ENCODE measurements around the gene CCDC27. TPM values are rescaled to one million over a fixed set of nuclear protein-coding genes. Genes with fewer than 3 reads are reported as not detected.

The CCDC27 gene
- total RNA-seq, 1 donor from 2014 or later, result not detected

DNA sequence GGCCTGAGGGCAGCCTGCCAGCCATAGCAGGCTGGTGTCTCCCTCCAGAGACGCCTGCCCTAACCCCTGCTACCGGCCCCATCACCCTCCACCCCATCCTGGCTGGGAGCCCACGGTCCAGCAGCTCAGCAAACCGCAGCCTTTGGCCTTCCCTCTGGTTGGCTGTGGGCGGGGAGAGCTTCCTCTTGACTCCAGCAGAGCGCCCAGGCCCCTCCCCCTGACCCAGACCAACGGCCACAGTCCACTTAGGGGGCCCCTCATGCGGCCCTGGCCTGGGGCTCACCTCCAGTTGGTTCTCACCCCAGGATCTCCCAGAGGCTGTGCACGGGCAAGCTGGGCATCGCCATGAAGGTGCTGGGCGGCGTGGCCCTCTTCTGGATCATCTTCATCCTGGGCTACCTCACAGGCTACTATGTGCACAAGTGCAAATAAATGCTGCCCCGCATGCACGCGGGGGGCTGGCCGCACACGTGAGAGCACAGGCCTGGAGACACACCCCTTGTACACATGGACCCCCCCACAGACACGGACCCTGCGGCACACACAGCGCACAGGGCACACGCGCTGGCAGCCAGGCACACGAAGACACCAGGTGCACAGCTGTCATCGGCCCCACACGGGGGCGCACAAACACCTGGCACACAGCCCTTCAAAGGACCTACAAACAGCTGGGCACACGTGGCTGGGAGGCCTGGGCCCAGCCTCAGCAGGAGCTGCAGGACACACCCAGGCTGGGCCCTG is 23.4 kb downstream of the CCDC27 start:
- peaks cover 2% of the 10 kb centered on the region for H3K36me3 ChIP-seq (ENCODE audit: control insufficient read depth, insufficient read depth, low read length)
- peak; percentile 88 for TF ChIP-seq CTCF (IDR thresholded peaks at IDR 0.05; ENCODE audit: insufficient read depth, low read length, severe bottlenecking)
- H3K4me3 ChIP-seq (ENCODE audit: low read depth, low read length), result no peak overlapping the region
- peak; percentile 62 for DNase-seq (ENCODE audit: low read depth)
- peaks cover 4% of the 10 kb centered on the region for H3K27me3 ChIP-seq (ENCODE audit: control insufficient read depth, insufficient read depth, low read length)
- peak; percentile 32 for FAIRE-seq

- FAIRE-seq (no peak), DNase-seq (ENCODE audit: low read depth) (no peak)
- Histone ChIP-seq H3K36me3 (ENCODE audit: control insufficient read depth, insufficient read depth, low read length) (peaks cover 8% of the 10 kb centered on the region), H3K4me3 (ENCODE audit: low read depth, low read length) (no peak overlapping the region), H3K27me3 (ENCODE audit: control insufficient read depth, insufficient read depth, low read length) (peaks cover 4% of the 10 kb centered on the region)
- TF ChIP-seq CTCF (IDR thresholded peaks at IDR 0.05; ENCODE audit: insufficient read depth, low read length, severe bottlenecking), result no peak
These were observed 24.1 kb downstream of the CCDC27 start for GRCh38 chr1:3776231-3776961.

DNA sequence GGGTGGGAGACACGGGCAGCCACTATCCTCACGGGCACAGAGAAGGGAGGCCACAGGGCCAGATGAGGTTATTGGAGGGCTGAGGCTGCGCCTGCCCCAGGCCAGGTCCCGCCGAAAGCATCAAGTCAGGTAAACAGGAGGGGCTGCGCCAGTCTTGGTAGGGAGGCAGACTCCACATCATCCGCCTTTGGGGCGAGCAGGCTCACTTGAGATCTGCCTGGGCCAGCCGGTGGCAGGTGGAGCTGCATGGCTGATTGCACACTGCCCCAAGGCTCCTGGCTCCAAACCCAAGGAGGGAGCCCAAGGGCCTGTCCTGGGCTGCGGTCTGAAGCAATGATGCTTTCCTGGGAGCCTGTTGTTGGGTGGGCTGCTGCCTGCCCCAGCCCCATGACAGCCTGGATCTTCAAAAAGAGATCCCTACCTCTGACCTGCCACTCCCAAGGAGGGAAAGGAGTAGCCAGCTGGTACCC is 24.9 kb downstream of the CCDC27 start:
- peaks cover 10% of the 10 kb centered on the region for H3K36me3 ChIP-seq (ENCODE audit: control insufficient read depth, insufficient read depth, low read length)
- no peak overlapping the region for H3K4me3 ChIP-seq (ENCODE audit: low read depth, low read length)
- TF ChIP-seq CTCF (IDR thresholded peaks at IDR 0.05; ENCODE audit: insufficient read depth, low read length, severe bottlenecking), result no peak
- H3K27me3 ChIP-seq (ENCODE audit: control insufficient read depth, insufficient read depth, low read length), result no peaks in the 10 kb centered on the region
- FAIRE-seq (no peak), DNase-seq (ENCODE audit: low read depth) (no peak)

DNA sequence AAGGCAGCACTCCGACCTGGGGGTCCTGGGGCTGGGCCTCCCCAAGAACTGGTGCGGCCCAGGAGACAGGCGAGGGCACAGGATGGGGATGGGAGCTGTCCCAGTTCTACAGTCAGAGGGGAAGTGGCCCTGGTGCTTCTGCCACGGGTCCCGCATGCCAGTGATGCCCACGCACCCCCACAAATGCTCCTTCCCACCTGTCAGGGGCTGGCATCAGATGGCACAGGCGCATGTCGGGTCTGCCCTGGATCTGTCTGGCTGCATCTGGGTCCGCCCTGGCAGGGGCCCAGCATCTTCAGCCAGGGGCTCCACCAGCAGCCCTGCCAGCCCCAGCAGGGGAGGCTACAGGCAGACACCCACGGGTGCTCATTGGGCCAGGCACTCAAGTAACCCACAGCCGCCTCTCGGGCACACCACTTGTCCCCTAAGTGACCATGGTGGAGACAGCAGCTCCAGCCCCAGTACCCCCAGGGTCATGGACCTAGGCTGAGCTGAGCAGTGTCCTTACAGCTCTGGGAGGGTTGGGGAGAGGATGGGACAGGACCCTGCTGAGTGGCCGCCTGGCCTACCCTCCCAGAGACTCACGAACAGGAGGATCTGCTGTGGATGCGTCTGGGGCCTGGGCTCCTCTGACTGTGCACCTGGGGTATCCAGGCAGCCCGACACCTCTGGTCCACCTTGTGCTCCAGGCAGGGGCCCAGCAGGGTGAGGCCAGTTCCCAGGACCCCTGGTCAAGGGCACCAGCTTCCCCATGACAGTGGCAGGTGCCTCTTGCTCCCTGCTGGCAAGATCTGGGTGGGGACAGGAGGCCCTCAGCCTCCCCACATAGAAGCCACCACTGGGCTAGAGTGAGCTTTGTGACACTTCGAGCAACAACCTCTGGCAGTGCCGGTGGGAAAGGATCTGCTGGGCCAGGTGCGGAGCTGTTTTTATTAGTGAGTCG is 25.7 kb downstream of the CCDC27 start:
- Histone ChIP-seq H3K36me3 (ENCODE audit: control insufficient read depth, insufficient read depth, low read length) (peaks cover 14% of the 10 kb centered on the region), H3K4me3 (ENCODE audit: low read depth, low read length) (no peak overlapping the region), H3K27me3 (ENCODE audit: control insufficient read depth, insufficient read depth, low read length) (no peaks in the 10 kb centered on the region)
- FAIRE-seq (no peak), DNase-seq (ENCODE audit: low read depth) (no peak)
- TF ChIP-seq CTCF (IDR thresholded peaks at IDR 0.05; ENCODE audit: insufficient read depth, low read length, severe bottlenecking), result no peak

DNA sequence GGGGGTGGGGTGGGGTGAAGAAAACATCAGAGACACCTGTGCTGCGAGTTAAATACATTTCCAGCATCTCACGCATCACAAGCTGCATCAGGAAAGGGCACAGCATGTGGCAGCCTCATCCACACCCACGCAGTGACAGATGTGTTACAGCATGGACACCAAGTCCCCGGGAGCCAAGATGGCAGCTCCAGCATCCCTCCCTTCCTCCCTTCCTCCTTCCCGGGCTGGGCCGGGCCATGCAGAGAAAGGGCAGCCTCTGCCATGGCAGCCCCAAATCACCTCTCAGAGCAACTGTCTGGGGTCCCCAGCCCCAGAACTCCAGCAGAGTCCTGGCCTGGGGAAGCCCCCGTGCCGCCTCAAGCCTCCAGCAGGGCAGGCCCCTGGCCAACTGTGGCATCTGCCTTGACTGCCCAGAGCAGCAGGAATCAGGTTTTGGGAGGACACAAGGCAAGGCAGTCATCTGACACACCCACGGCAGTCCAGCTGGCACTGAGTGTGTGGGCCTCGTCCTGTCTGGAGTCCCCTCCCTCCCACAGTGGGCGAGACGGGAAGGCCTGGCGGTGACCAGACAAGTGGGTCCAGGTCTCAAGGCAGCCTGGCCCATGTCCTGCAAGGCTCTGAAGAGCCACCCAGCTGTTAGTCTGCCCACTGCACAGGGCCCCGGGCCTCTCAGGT is 26.5 kb downstream of the CCDC27 start:
- Histone ChIP-seq H3K27me3 (ENCODE audit: control insufficient read depth, insufficient read depth, low read length) (no peaks in the 10 kb centered on the region), H3K36me3 (ENCODE audit: control insufficient read depth, insufficient read depth, low read length) (peaks cover 17% of the 10 kb centered on the region), H3K4me3 (ENCODE audit: low read depth, low read length) (no peak overlapping the region)
- no peak for TF ChIP-seq CTCF (IDR thresholded peaks at IDR 0.05; ENCODE audit: insufficient read depth, low read length, severe bottlenecking)
- DNase-seq (ENCODE audit: low read depth) (no peak), FAIRE-seq (no peak)

Data from bronchial epithelial cell (primary cell).